Measurements from ENCODE around the gene GSTO2. TPM values are rescaled to one million over a fixed set of nuclear protein-coding genes. Genes with fewer than 3 reads are reported as not detected.
A peak's percentile ranks its signal among the peaks of the same experiment; 100 is the strongest.

The GSTO2 gene
- total RNA-seq, 2 donors from 2014 or later, result 12.8 to 18.9 TPM

GRCh38 chr10:104276192-104276591 lies 7.2 kb downstream of the GSTO2 start:
- H3K9ac ChIP-seq (ENCODE audit: low read depth in 2 of 2, low read length in 2 of 2), result no peak overlapping the region
- no peak for DNase-seq
- H3K4me1 ChIP-seq, result no peaks in the 10 kb centered on the region
- no peaks in the 10 kb centered on the region for H3K27me3 ChIP-seq
- no peaks in the 10 kb centered on the region for H3K9me3 ChIP-seq
- H3K4me3 ChIP-seq, result no peak overlapping the region
- TF ChIP-seq CTCF (IDR thresholded peaks at IDR 0.05), result no peak
- H3K36me3 ChIP-seq, result no peaks in the 10 kb centered on the region
- no peak overlapping the region for H3K27ac ChIP-seq
- intact Hi-C loops (cut with DNase I), result no loop called here

- Histone ChIP-seq H3K36me3 (no peaks in the 10 kb centered on the region), H3K9ac (ENCODE audit: low read depth in 2 of 2, low read length in 2 of 2) (no peak overlapping the region), H3K27ac (no peak overlapping the region), H3K27me3 (no peaks in the 10 kb centered on the region), H3K9me3 (no peaks in the 10 kb centered on the region), H3K4me3 (no peak overlapping the region), H3K4me1 (no peaks in the 10 kb centered on the region)
- intact Hi-C loops (cut with DNase I), result no loop called here
- TF ChIP-seq CTCF (IDR thresholded peaks at IDR 0.05), result no peak
- DNase-seq, result peak; percentile 71
Measured at GRCh38 chr10:104277785-104278184, 8.8 kb downstream of the GSTO2 start.

GRCh38 chr10:104279550-104280259 lies 10.7 kb downstream of the GSTO2 start:
- Histone ChIP-seq H3K36me3 (no peaks in the 10 kb centered on the region), H3K9me3 (no peaks in the 10 kb centered on the region), H3K27me3 (no peaks in the 10 kb centered on the region), H3K27ac (no peak overlapping the region), H3K4me1 (no peaks in the 10 kb centered on the region), H3K9ac (ENCODE audit: low read depth in 2 of 2, low read length in 2 of 2) (no peak overlapping the region), H3K4me3 (no peak overlapping the region)
- TF ChIP-seq CTCF (IDR thresholded peaks at IDR 0.05), result no peak
- DNase-seq, result no peak
- intact Hi-C loops (cut with DNase I), result no loop called here

- no peak overlapping the region for H3K4me3 ChIP-seq
- intact Hi-C loops (cut with DNase I), result no loop called here
- H3K4me1 ChIP-seq, result no peaks in the 10 kb centered on the region
- H3K27ac ChIP-seq, result no peak overlapping the region
- no peak for TF ChIP-seq CTCF (IDR thresholded peaks at IDR 0.05)
- DNase-seq, result no peak
- no peaks in the 10 kb centered on the region for H3K9me3 ChIP-seq
- H3K27me3 ChIP-seq, result no peaks in the 10 kb centered on the region
- H3K36me3 ChIP-seq, result no peaks in the 10 kb centered on the region
- no peak overlapping the region for H3K9ac ChIP-seq (ENCODE audit: low read depth in 2 of 2, low read length in 2 of 2)
Measured at GRCh38 chr10:104281694-104282093, 12.7 kb downstream of the GSTO2 start.

GRCh38 chr10:104284846-104285245 lies 15.9 kb downstream of the GSTO2 start:
- no peaks in the 10 kb centered on the region for H3K9me3 ChIP-seq
- no peak overlapping the region for H3K4me3 ChIP-seq
- H3K27me3 ChIP-seq, result no peaks in the 10 kb centered on the region
- no peaks in the 10 kb centered on the region for H3K4me1 ChIP-seq
- intact Hi-C loops (cut with DNase I), result no loop called here
- no peak for DNase-seq
- TF ChIP-seq CTCF (IDR thresholded peaks at IDR 0.05), result no peak
- no peak overlapping the region for H3K9ac ChIP-seq (ENCODE audit: low read depth in 2 of 2, low read length in 2 of 2)
- no peaks in the 10 kb centered on the region for H3K36me3 ChIP-seq
- H3K27ac ChIP-seq, result no peak overlapping the region
